OCI-LY7 (cell line): Measurements from ENCODE around the gene ARHGEF3.

Experiments used
- EZH2phosphoT487 ChIP-seq: fragments of 200-600 bp; sonication (generic); IDR thresholded peaks from 2 replicates; pipeline ENCODE4 v1.6.1; 2018; ENCODE audit warnings: low read depth, borderline replicate concordance, mild to moderate bottlenecking, mixed run types, antibody characterized with exemption, low read length, moderate library complexity, mixed read lengths
- TF ChIP-seq, protein P1 (sequence below): fragments of 200-600 bp; sonication (generic); conservative IDR thresholded peaks from 2 replicates; pipeline ENCODE4 v1.5.1; 2014; ENCODE audit warnings: mild to moderate bottlenecking, antibody characterized with exemption, low read length, moderate library complexity, mixed read lengths

DNA sequence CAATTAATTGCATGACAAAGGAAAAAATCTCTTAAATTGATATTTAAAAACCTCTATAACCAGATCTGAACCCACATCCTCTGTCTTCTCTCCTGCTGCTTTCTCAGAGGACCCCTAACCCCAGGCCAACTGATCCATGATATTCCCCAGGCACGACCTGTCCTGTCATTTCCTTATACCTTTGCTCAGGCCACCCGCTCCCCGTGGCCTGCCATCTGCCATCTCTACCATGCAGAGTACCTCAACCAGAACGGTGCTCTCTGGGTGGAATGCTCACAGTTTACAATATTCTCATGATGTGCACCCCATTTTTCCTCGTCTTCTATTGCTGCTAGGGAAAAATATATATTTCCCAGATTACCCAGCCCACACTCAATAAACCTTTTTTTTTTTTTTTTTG is 57.7 kb downstream of the ARHGEF3 start:
- TF ChIP-seq, protein P1, sequence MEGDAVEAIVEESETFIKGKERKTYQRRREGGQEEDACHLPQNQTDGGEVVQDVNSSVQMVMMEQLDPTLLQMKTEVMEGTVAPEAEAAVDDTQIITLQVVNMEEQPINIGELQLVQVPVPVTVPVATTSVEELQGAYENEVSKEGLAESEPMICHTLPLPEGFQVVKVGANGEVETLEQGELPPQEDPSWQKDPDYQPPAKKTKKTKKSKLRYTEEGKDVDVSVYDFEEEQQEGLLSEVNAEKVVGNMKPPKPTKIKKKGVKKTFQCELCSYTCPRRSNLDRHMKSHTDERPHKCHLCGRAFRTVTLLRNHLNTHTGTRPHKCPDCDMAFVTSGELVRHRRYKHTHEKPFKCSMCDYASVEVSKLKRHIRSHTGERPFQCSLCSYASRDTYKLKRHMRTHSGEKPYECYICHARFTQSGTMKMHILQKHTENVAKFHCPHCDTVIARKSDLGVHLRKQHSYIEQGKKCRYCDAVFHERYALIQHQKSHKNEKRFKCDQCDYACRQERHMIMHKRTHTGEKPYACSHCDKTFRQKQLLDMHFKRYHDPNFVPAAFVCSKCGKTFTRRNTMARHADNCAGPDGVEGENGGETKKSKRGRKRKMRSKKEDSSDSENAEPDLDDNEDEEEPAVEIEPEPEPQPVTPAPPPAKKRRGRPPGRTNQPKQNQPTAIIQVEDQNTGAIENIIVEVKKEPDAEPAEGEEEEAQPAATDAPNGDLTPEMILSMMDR, result no peak
- TF ChIP-seq EZH2phosphoT487, result no peak
